ENCODE measurements around the gene GOLT1A. TPM values are rescaled to one million over a fixed set of nuclear protein-coding genes. Genes with fewer than 3 reads are reported as not detected.
"Not testable (repeated sequence)": the region's sequence is repeated elsewhere in the genome, so short reads cannot be mapped to it uniquely, and the experiment has no call there.

GOLT1A gene
- total RNA-seq, 1 donor = not detected

GRCh38 chr1:204240233-204240632 is 26.4 kb upstream of the GOLT1A start:
- DNase-seq (ENCODE audit: insufficient read length, low spot score, missing footprints) = no peak
- no peak overlapping the region for H3K27ac ChIP-seq (ENCODE audit: low read depth, low read length)
- H3K79me2 ChIP-seq (ENCODE audit: insufficient read depth, low read length) = no peaks in the 10 kb centered on the region
- no peak overlapping the region for H2AFZ ChIP-seq (ENCODE audit: low read length)
- peaks cover 6% of the 10 kb centered on the region for H3K27me3 ChIP-seq (ENCODE audit: insufficient read depth, low read length)
- no peaks in the 10 kb centered on the region for H3K36me3 ChIP-seq (ENCODE audit: insufficient read depth, low read length)
- no peak for TF ChIP-seq CTCF (IDR thresholded peaks at IDR 0.05; ENCODE audit: extremely low read depth, low read depth, low read length)
- no peak overlapping the region for H3K4me3 ChIP-seq (ENCODE audit: insufficient read depth, low read length)
- H3K4me1 ChIP-seq (ENCODE audit: insufficient read depth, low read length) = no peaks in the 10 kb centered on the region
- H4K20me1 ChIP-seq (ENCODE audit: insufficient read depth, low read length) = no peaks in the 10 kb centered on the region
- H3K9me3 ChIP-seq (ENCODE audit: low read depth, low read length) = no peaks in the 10 kb centered on the region
- H3K4me2 ChIP-seq (ENCODE audit: insufficient read depth, low read length) = no peak overlapping the region

DNA sequence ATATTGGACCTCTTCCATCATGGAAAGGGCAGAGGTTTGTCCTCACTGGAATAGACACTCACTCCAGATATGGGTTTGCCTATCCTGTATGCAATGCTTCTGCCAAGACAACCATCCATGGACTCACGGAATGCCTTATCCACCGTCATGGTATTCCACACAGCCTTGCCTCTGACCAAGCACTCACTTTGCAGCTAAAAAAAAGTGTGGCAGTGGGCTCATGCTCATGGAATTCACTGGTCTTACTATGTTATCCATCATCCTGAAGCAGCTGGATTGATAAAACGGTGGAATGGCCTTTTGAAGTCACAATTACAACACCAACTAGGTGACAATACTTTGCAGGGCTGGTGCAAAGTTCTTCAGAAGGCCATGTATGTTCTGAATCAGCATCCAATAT is 25.6 kb upstream of the GOLT1A start:
- H2AFZ ChIP-seq (ENCODE audit: low read length); H3K27me3 ChIP-seq (ENCODE audit: insufficient read depth, low read length); H3K4me3 ChIP-seq (ENCODE audit: insufficient read depth, low read length); H3K36me3 ChIP-seq (ENCODE audit: insufficient read depth, low read length); H3K9me3 ChIP-seq (ENCODE audit: low read depth, low read length); H3K27ac ChIP-seq (ENCODE audit: low read depth, low read length); H4K20me1 ChIP-seq (ENCODE audit: insufficient read depth, low read length); H3K79me2 ChIP-seq (ENCODE audit: insufficient read depth, low read length); H3K4me2 ChIP-seq (ENCODE audit: insufficient read depth, low read length); H3K4me1 ChIP-seq (ENCODE audit: insufficient read depth, low read length); DNase-seq (ENCODE audit: insufficient read length, low spot score, missing footprints): not testable (repeated sequence)

GRCh38 chr1:204238520-204238919 is 24.7 kb upstream of the GOLT1A start:
- not testable (repeated sequence) for H3K36me3 ChIP-seq (ENCODE audit: insufficient read depth, low read length); H2AFZ ChIP-seq (ENCODE audit: low read length); H3K4me3 ChIP-seq (ENCODE audit: insufficient read depth, low read length); H3K4me2 ChIP-seq (ENCODE audit: insufficient read depth, low read length); H3K27ac ChIP-seq (ENCODE audit: low read depth, low read length); H3K79me2 ChIP-seq (ENCODE audit: insufficient read depth, low read length); DNase-seq (ENCODE audit: insufficient read length, low spot score, missing footprints); H3K4me1 ChIP-seq (ENCODE audit: insufficient read depth, low read length); H4K20me1 ChIP-seq (ENCODE audit: insufficient read depth, low read length); H3K27me3 ChIP-seq (ENCODE audit: insufficient read depth, low read length); H3K9me3 ChIP-seq (ENCODE audit: low read depth, low read length)

GRCh38 chr1:204237515-204237914 is 23.7 kb upstream of the GOLT1A start:
- H3K4me3 ChIP-seq (ENCODE audit: insufficient read depth, low read length); DNase-seq (ENCODE audit: insufficient read length, low spot score, missing footprints); H3K4me1 ChIP-seq (ENCODE audit: insufficient read depth, low read length); H3K79me2 ChIP-seq (ENCODE audit: insufficient read depth, low read length); H3K27ac ChIP-seq (ENCODE audit: low read depth, low read length); H4K20me1 ChIP-seq (ENCODE audit: insufficient read depth, low read length); H3K27me3 ChIP-seq (ENCODE audit: insufficient read depth, low read length); H2AFZ ChIP-seq (ENCODE audit: low read length); H3K4me2 ChIP-seq (ENCODE audit: insufficient read depth, low read length); H3K9me3 ChIP-seq (ENCODE audit: low read depth, low read length); H3K36me3 ChIP-seq (ENCODE audit: insufficient read depth, low read length): not testable (repeated sequence)

DNA sequence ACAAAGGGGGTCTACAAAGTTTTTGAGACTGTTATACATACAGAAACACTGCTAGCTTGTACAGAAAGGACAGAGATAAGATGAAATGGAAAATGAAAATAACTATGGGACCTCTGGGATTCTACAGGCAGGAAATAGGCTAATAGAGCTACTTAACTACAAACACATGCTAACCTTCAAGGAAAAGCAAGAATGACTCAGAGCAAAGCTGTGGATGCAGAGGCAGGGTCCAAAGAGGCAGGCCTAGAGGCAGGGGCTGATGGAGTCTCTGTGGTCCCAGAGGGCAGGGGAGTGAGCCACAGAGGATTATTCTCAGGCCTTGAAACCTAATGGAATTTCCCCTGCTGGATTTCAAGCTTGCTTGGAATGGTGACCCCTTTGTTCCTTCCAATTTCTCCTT is 18.7 kb upstream of the GOLT1A start:
- H3K4me3 ChIP-seq (ENCODE audit: insufficient read depth, low read length) = no peak overlapping the region
- H3K4me1 ChIP-seq (ENCODE audit: insufficient read depth, low read length) = no peaks in the 10 kb centered on the region
- no peaks in the 10 kb centered on the region for H3K36me3 ChIP-seq (ENCODE audit: insufficient read depth, low read length)
- DNase-seq (ENCODE audit: insufficient read length, low spot score, missing footprints) = peak; percentile 88
- no peaks in the 10 kb centered on the region for H3K27me3 ChIP-seq (ENCODE audit: insufficient read depth, low read length)
- H4K20me1 ChIP-seq (ENCODE audit: insufficient read depth, low read length) = no peaks in the 10 kb centered on the region
- H3K27ac ChIP-seq (ENCODE audit: low read depth, low read length) = no peak overlapping the region
- H3K9me3 ChIP-seq (ENCODE audit: low read depth, low read length) = no peaks in the 10 kb centered on the region
- TF ChIP-seq CTCF (IDR thresholded peaks at IDR 0.05; ENCODE audit: extremely low read depth, low read depth, low read length) = no peak
- H3K4me2 ChIP-seq (ENCODE audit: insufficient read depth, low read length) = no peak overlapping the region
- no peaks in the 10 kb centered on the region for H3K79me2 ChIP-seq (ENCODE audit: insufficient read depth, low read length)
- H2AFZ ChIP-seq (ENCODE audit: low read length) = no peak overlapping the region

Data from osteoblast (primary cell).